ENCODE measurements around the gene SYNPO2. TPM values are rescaled to one million over a fixed set of nuclear protein-coding genes. Genes with fewer than 3 reads are reported as not detected.

SYNPO2 gene
- total RNA-seq, 1 experiment from 2014 or later: 0.26 TPM

GRCh38 chr4:118987959-118988634 is 99.4 kb downstream of the SYNPO2 start:
- no TSS peak for BruUV-seq (replicated peaks)
- DNase-seq (ENCODE audit: low spot score): no peak
- ChIA-PET POLR2A (ENCODE audit: low non-redundant PET) (no interaction called here), CTCF (no interaction called here)
- TF ChIP-seq CTCF (conservative IDR thresholded peaks at IDR 0.05; ENCODE audit: low read depth, low read length): no peak
- no peak for TF ChIP-seq EZH2 (IDR thresholded peaks at IDR 0.05; ENCODE audit: borderline replicate concordance, low read depth, low read length, poor library complexity, severe bottlenecking)
- H3K4me3 ChIP-seq (ENCODE audit: low read depth, low read length, poor library complexity, severe bottlenecking): no peak overlapping the region
- H3K27me3 ChIP-seq (replicated peaks; ENCODE audit: insufficient read depth, low read depth, low read length, poor library complexity): no peaks in the 10 kb centered on the region
- H3K9me3 ChIP-seq (ENCODE audit: low read depth, low read length, poor library complexity, severe bottlenecking): no peaks in the 10 kb centered on the region
- H3K4me1 ChIP-seq (ENCODE audit: insufficient read depth, low read length, poor library complexity, severe bottlenecking): no peaks in the 10 kb centered on the region
- intact Hi-C loops (cut with micrococcal nuclease; ENCODE audit: unreplicated experiment): no loop called here
- no peak overlapping the region for H3K27ac ChIP-seq (ENCODE audit: low read depth, low read length, poor library complexity, severe bottlenecking)
- H3K36me3 ChIP-seq (ENCODE audit: insufficient read depth, low read length, poor library complexity, severe bottlenecking): no peaks in the 10 kb centered on the region

GRCh38 chr4:118988635-118988972 is 100.0 kb downstream of the SYNPO2 start:
- Histone ChIP-seq H3K27me3 (replicated peaks; ENCODE audit: insufficient read depth, low read depth, low read length, poor library complexity) (no peaks in the 10 kb centered on the region), H3K36me3 (ENCODE audit: insufficient read depth, low read length, poor library complexity, severe bottlenecking) (no peaks in the 10 kb centered on the region), H3K27ac (ENCODE audit: low read depth, low read length, poor library complexity, severe bottlenecking) (no peak overlapping the region), H3K4me3 (ENCODE audit: low read depth, low read length, poor library complexity, severe bottlenecking) (no peak overlapping the region), H3K9me3 (ENCODE audit: low read depth, low read length, poor library complexity, severe bottlenecking) (no peaks in the 10 kb centered on the region), H3K4me1 (ENCODE audit: insufficient read depth, low read length, poor library complexity, severe bottlenecking) (no peaks in the 10 kb centered on the region)
- CTCF ChIA-PET: no interaction called here
- TF ChIP-seq EZH2 (IDR thresholded peaks at IDR 0.05; ENCODE audit: borderline replicate concordance, low read depth, low read length, poor library complexity, severe bottlenecking) (no peak), CTCF (conservative IDR thresholded peaks at IDR 0.05; ENCODE audit: low read depth, low read length) (no peak)
- intact Hi-C loops (cut with micrococcal nuclease; ENCODE audit: unreplicated experiment): no loop called here
- BruUV-seq (replicated peaks): no TSS peak
- POLR2A ChIA-PET (ENCODE audit: low non-redundant PET): interaction anchor here (0.5 kb wide), 1 partner anchor 15 kb away, joined by 3 read pairs; no protein-coding TSS in a partner anchor
- DNase-seq (ENCODE audit: low spot score): no peak

DNA sequence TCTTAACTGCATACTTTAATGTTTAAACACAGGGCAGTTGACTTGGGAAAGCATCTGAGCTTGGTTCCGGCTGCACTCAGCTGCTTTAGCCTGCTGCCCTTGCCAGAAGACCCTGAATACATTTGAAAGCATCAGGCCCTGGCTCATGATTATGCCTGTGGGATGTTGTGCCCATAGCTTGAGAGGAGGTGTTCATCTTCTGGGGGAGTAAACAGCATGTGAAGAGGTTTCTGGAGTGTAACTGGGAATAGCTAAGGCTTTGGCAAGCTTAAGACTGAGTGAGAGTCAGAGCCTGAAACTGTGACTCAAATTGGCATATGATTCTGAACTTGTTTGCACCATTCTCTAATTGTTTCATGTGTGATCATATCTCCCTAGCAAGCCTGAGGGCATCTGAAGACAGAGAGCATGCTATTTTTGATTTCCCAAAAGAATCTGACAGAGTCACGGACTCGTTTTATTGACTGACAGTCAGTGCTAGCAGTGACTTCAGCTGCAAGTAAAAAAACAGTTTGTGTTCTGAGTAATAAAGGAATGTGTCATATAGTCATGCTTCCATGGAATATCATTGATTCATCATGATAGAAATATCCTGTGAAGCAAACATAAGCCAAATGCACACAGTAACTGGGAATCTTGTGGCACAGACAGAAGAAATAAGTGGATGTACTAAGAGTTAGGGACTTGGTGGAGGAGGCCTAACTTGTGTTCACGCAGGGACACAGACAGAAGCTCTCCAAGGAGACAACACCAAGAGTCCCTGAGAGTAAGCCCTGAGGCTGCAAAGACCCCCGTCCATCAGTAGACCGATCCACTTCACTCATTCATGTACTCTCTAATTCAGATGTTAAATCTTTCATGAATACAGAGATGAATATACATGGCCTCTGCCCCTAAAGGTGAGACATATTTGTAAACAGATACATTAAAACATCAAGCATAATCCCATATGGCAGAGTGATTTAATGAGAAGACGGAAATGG is 100.7 kb downstream of the SYNPO2 start:
- no TSS peak for BruUV-seq (replicated peaks)
- Histone ChIP-seq H3K9me3 (ENCODE audit: low read depth, low read length, poor library complexity, severe bottlenecking) (no peaks in the 10 kb centered on the region), H3K4me1 (ENCODE audit: insufficient read depth, low read length, poor library complexity, severe bottlenecking) (no peaks in the 10 kb centered on the region), H3K4me3 (ENCODE audit: low read depth, low read length, poor library complexity, severe bottlenecking) (no peak overlapping the region), H3K27me3 (replicated peaks; ENCODE audit: insufficient read depth, low read depth, low read length, poor library complexity) (no peaks in the 10 kb centered on the region), H3K36me3 (ENCODE audit: insufficient read depth, low read length, poor library complexity, severe bottlenecking) (no peaks in the 10 kb centered on the region), H3K27ac (ENCODE audit: low read depth, low read length, poor library complexity, severe bottlenecking) (no peak overlapping the region)
- intact Hi-C loops (cut with micrococcal nuclease; ENCODE audit: unreplicated experiment): no loop called here
- CTCF ChIA-PET: no interaction called here
- POLR2A ChIA-PET (ENCODE audit: low non-redundant PET): interaction anchor here (0.5 kb wide), 1 partner anchor 14 kb away, joined by 3 read pairs; no protein-coding TSS in a partner anchor
- no peak for TF ChIP-seq EZH2 (IDR thresholded peaks at IDR 0.05; ENCODE audit: borderline replicate concordance, low read depth, low read length, poor library complexity, severe bottlenecking)
- DNase-seq (ENCODE audit: low spot score): no peak

Measured in A673 (cell line).